HG02938 (cell line): ENCODE data around the gene PACS2.
"Not testable (repeated sequence)": the region's sequence is repeated elsewhere in the genome, so short reads cannot be mapped to it uniquely, and the experiment has no call there.

Experiments used
- ATAC-seq: cut with Tn5 transposase; IDR thresholded peaks from one replicate; pipeline ENCODE4 v1.9.1; 2021; ENCODE audit warnings: mild to moderate bottlenecking, moderate library complexity; ENCODE audit not compliant: unreplicated experiment

PACS2 gene

DNA sequence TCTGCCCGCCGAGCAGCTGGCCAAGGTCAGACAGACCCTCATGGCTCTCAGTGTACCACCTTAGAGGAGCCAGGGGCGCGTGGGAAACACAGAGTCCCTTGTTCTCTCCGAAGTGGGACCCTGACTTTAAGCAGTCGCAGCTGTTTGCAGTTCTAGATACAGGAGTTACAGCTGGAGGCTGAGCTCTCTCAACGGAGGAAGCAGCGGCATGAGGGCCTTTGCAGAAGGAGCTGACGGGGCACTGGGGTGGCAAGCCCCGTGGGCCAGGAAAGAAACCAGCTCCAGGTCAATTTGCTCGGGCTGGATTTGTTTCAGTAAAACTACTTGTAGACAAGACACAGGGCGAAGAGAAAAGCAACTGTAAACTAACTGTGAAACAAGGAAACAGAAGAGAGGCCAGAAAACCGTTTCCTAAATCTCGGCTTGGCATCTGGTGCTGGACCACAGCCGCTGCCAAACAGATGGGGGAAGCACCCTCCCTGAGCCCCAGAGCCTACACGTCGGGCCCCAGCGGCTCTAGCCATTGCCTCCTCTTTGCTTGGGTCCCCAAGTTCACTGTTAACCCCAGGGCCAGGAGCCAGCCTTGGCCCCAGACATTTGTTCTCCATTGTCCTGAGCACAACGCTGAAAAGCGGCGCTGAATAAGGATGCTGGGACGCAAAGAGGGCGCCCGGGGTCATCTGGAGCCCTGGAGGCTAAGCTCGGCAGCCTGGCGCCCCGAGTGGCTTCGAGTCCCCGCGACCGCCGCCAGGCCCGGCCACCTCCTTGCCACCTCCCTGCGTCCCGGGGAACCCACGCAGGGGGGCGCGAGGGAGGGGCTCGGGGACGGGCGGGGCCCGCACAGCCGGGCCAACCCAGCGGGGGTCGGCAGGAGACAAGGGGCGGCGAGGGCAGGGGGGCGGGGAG lies 914 bp upstream of the PACS2 start:
- peak; percentile 28 for ATAC-seq

DNA sequence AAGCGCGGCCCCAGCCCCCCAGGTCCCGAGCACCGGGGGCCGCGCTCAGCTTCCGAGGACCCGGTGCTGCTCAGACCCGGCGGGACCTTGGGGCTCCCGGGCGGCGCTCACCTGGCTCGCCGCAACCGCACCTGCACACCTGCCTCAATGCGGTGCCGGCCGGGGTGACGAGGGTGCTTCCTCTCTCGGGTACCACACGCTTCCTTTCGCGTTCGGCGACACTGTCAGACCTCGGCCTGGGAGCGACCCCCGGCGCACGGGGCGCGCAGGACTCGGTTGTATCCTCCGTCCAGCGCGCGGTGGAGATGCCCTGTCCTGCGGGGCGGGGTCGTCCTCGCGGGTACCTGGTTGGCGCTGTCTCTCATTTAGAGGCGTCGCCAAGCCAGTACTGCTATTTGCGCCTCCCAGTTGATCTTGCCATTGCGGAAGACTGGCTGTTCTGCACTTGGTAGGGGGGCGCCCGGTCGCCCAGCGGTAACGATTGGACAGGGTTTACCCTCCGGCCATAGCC lies 718 bp downstream of the PACS2 start:
- peak; percentile 16 for ATAC-seq

DNA sequence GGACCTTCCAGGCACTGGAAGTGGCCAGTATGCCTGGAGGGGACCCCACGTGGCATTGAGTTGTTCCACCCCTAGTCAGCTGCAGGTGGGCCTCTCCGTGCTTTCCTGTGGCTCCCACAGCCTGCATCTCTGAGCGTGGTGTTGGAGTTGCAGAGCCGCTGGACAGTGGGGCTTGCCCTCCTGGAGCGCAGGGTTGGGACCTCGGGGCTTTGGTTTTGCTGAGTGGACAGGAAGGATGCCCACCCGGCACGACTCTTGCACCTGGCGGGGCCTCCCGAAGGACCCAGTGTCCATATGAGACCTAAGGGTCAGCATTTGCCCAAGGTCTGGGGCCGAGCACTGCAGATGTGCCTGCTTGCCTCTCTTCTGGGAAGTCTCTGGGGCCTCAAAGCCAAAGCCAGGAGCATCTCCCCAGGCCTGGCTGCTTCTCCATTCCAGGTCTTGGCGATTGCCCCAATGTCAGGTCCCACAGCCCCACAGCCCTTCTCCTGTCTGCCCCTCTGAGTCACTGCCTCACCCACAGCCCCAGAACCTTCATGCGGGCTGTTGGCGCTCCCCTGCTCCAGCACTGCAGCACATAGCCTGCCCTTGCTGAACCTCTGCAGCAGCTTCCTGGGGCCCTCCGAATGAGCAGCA lies 1.5 kb downstream of the PACS2 start:
- no peak for ATAC-seq

DNA sequence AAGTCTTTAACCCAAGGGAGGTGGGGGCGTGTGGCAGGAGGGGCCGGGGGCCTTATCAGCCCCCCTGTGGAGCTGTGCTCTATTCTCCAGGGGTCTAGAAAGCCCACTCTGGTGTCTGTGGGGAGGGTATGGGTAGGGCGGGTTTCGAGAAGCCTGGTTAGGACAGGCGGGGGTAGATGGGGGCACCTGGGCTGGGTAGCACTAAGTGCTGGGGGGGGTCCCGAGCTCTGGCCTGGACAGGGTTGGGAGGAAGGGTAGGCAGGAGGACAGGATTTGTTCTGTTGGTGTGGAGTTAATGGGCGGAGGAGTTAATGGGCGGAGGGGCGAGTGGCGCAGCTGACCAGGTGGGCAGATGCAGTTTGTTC lies 2.0 kb downstream of the PACS2 start:
- no peak for ATAC-seq

- ATAC-seq = no peak
Measured at GRCh38 chr14:105316968-105317510, 2.5 kb downstream of the PACS2 start.

- ATAC-seq = no peak
Measured at GRCh38 chr14:105317546-105317945, 3.0 kb downstream of the PACS2 start.

- ATAC-seq = no peak
Measured at GRCh38 chr14:105322791-105323556, 8.4 kb downstream of the PACS2 start.

- ATAC-seq = no peak
Measured at GRCh38 chr14:105323663-105324062, 9.1 kb downstream of the PACS2 start.

DNA sequence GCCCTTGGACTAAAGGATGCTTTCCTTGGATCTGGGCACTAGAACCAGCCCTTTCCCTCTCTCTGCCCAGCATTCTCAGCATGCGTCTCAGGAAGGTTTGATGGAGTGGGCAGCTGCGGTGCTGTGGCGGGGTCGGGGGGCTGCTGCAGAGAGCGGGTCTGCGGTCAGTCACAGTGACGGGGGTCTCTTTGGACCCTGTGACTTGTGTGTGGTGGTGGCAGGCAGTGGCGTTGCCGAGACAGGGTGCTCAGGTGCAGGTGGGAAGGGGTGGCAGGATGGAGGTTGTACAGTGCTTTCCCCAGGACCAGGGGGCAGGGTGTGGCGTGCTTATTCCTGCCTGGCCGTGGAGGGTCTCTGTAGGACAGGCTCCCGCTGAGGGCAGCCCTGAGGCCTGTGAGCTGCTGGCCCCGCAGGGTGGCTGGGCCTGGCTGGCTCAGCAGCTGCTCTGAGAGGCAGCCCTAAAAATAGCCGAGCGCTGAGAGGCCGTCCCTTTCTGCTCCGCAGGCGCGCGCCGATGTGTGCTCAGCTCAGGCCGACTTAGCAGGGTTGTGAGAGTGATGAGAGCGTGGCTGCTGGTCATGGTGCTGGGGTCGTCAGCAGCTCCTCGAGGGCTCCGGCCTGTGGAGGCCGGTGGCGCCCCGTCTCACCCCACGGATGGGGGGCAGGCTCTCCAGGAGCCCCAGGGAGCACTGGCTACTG lies 9.7 kb downstream of the PACS2 start:
- ATAC-seq = no peak

DNA sequence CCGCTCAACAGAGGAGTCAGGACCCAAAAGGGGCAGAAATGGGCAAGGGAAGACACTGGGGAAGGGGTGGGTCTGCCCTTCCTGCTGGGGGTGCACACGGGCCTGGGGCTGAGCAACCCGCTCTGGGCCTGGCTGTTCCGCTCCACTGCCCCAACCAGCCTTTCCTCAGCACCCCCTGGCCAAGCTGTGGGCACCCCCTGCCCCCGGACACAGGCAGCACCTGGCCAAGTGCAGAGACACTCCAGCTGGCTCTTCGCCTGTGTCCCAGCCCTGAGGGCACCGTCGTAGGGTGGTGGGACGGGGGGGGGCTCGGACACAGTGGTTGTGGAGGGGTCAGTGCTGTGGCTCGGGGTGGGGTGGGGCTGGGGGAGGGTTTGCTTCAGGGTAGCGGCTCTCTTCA lies 10.3 kb downstream of the PACS2 start:
- ATAC-seq = no peak

- ATAC-seq = no peak
Measured at GRCh38 chr14:105325303-105325702, 10.8 kb downstream of the PACS2 start.

DNA sequence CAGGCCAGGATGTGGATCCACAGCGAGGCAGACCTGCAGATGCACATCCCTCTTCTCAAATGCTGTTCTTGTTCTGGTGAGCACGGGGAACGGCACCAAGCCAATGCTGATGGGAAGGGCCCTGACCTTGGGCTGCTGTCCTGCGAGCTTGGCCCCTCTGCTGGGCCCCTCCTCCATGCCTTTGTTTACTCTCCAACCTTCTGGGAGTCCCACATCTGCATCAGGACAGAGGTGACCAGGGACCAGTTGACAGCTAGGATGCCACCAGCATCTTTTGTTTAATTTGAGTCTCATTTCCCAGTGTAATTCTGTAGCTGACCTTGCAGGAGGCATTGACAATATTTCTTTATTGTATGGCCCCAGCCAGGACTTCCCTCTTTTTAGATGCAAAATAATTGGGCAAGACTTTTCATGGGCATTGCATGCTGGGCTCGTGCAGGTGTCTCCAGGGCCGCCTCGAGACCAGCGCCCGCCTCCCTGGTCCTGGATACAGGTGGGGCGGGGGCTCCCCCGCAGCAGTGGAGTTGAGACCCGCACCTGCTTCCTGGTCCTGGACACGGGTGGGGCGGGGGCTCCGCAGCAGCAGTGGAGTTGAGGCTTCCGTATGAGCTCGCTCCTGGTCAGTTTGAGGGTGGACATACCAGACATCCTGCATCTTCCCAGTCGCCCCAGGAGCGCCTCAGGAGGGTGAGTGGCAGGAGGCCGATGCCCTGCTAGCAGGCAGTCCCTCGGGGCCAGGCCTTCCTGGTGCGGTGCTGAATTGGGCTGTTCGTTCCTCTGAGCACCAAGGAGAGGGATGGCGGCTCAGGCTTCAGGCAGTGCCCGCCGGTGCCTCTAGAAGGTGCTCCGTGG lies 11.4 kb downstream of the PACS2 start:
- no peak for ATAC-seq

GRCh38 chr14:105326568-105326867 lies 12.0 kb downstream of the PACS2 start:
- no peak for ATAC-seq

- ATAC-seq = no peak
Measured at GRCh38 chr14:105326891-105327694, 12.5 kb downstream of the PACS2 start.

GRCh38 chr14:105327695-105328045 lies 13.1 kb downstream of the PACS2 start:
- not testable (repeated sequence) for ATAC-seq

DNA sequence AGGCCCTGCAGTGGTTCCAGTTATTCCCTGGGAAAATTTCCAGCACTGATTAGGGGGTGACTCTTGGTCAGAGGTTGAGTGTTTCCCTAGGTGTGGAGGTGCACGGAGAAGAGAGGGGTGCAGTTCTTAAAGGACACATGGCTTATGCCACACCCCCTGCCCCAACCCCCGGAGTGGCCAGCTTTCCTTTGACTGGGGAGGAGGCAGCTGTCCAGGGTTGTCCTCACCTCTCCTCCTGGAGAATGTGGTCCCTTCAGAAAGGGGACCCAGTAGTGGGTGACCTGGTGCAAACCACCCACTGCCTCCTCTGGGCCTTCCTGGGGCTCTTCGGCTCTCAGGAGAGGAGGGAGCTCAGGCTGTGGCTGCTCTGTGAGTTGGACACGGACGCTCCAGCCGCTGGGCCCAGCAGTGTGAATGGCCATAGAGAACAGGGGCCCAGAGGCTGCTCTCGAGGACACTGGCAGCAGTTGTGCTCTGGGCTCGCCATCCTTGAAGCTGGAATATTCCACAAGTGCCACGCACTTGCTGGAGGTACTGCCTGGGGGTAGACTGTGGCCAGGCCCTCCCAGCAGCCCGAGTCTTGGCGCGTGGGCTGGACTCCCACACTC lies 13.6 kb downstream of the PACS2 start:
- no peak for ATAC-seq

DNA sequence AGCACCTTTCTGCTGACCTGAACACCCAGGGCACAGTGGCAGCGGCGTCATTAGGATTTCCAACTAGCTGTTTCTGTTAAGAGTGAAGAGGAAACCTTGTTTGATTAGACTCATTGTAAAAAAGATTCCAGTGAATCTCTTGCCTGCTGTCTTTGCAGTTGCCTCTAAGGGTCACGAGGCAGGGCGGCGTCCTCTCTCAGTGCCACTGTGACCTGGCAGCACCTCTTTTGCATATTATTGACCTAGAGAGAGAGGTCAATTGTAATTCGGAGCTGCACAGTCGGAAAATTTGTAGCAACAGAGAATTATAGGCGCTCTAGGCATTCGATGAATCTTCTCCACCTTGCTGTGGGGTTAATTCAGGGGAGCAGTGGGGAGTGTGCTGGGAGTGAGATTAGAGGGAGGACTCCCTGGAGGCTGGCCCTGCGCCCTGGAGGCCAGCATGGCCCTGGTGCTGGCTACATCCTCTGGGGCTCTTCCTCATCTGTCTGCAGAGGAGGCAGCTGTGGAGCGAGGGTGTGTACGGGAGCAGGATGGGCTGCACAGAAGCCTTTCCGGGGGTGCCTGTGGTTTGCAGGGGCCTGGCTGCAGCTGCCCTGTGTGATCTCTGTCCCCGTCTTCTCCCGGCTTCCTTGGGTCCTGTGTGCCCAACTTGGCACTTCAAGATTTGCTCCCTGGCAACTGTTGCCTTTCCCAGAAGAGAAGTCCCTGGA lies 14.3 kb downstream of the PACS2 start:
- no peak for ATAC-seq
